ENCODE results near the gene MYO18A.
A peak's percentile ranks its signal among the peaks of the same experiment; 100 is the strongest.
"Not testable (repeated sequence)": the region's sequence is repeated elsewhere in the genome, so short reads cannot be mapped to it uniquely, and the experiment has no call there.

Gene MYO18A

DNA sequence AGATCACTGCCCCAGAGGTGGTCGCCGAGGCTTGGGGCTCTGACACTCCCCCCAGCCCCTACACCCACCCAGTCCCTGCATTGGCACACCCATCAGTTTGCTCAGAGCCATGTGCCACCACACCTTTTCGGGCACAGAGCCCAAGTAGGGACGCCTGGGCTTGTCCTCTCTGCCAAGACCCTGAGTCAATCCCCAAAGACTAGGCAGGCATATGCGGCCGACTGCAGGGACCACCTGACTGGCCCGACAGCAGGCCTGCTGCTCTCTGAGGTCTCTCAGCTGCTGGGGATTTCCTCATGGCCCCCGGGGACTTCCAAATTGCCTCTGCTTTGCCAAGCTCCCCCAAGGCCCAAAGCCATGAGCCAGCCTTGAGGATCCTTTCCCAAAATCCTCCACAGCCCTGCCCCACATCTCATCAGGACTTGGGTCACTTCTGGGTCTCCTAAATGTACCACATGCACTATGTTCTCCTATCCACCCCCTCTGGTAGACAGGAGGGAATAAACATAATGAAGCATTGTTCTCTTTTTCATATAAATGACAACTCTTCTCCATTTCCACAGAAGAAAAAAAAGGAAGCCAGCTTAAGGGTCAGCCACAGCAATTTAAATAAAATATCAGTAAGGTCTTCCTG lies 30.6 kb downstream of the MYO18A start:
- H3K4me1 Mint-ChIP-seq: peaks cover 46% of the 10 kb centered on the region
- H3K27ac Mint-ChIP-seq: peak overlapping the region; percentile 76
- H3K4me3 Mint-ChIP-seq: peak overlapping the region; percentile 79
- no peaks in the 10 kb centered on the region for H3K9me3 Mint-ChIP-seq
- H3K27me3 Mint-ChIP-seq: no peaks in the 10 kb centered on the region
- H3K36me3 Mint-ChIP-seq: no peaks in the 10 kb centered on the region

DNA sequence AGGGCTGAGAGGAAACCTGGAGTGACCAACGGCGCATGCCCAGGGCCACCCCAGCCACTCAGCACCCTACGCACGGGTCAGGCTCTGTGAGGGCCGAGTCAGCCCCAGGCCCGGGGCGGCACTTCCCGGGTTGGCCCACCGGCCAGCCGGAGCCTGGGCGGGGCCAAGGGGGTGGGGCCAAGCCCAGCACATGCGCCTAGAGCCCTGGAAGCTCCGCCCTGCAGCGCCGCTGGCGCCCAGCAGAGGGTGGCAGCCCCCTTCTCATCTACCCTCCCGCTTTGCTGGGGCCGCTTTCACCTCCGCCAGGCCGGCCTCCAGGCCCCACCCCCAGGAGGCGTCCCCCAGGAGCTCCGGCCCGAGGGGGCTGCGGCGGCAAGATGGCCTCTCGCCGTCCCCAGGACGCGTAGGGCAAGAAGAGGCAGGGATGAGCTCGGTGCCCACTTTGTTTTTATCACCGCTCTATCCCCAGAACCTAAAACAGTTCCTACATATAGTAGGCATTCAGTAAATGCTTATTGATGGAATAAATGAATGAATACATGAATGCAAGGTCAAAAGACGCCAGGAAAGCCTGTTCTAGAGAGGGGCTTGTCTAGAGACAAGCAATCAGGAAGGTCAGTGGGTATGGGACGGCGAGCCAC lies 31.3 kb downstream of the MYO18A start:
- H3K4me1 Mint-ChIP-seq: peaks cover 50% of the 10 kb centered on the region
- H3K9me3 Mint-ChIP-seq: no peaks in the 10 kb centered on the region
- peak overlapping the region; percentile 76 for H3K27ac Mint-ChIP-seq
- H3K27me3 Mint-ChIP-seq: no peaks in the 10 kb centered on the region
- H3K4me3 Mint-ChIP-seq: peak overlapping the region; percentile 79
- no peaks in the 10 kb centered on the region for H3K36me3 Mint-ChIP-seq

DNA sequence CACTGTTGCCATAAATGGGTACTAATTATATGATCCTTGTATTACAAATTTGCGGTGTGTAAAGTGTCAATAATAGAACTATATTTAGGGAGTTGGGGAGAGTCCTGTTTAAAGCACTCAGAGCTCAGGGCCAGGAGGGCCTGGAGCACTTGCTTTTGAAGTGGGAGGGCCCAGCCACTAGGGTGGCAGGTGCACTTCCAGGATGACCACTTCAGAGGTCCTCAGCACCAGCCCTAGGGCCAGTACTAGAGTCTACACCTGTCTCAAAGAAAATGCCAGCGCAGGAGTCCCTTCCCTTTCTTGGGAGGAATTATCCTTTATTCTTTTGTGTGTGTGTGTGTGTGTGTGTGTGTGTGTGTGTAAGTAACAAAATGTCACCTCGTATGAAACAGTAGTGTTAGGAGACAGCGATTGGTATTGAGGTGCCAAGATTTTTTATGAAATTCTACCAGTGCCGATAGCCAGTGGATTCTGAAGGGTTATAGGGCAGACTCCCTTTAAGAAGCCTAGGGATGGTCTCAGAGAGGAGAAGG lies 31.9 kb downstream of the MYO18A start:
- H3K9me3 Mint-ChIP-seq: no peaks in the 10 kb centered on the region
- no peaks in the 10 kb centered on the region for H3K27me3 Mint-ChIP-seq
- H3K27ac Mint-ChIP-seq: peak overlapping the region; percentile 68
- H3K4me3 Mint-ChIP-seq: peak overlapping the region; percentile 69
- H3K4me1 Mint-ChIP-seq: peaks cover 51% of the 10 kb centered on the region
- no peaks in the 10 kb centered on the region for H3K36me3 Mint-ChIP-seq

DNA sequence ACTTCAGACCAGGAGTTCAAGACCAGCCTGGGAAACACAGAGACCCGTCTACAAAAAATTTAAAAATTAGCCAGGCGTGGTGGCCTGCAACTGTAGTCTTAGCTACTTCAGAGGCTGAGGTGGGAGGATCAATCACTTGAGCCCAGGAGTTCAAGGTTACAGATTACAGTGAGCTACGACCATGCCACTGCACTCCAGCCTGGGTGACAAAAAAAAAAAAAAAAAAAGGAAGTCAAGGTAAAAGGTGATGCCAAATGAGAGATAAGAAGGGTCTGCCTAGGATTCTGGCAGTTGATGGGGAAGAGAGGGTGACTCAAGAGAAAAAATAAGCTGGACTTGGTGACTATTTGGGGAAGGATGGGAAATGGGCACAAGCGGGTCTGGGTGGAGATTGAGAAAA lies 32.5 kb downstream of the MYO18A start:
- peak overlapping the region; percentile 83 for H3K27ac Mint-ChIP-seq
- no peaks in the 10 kb centered on the region for H3K36me3 Mint-ChIP-seq
- no peaks in the 10 kb centered on the region for H3K27me3 Mint-ChIP-seq
- H3K4me3 Mint-ChIP-seq: peak overlapping the region; percentile 26
- peaks cover 51% of the 10 kb centered on the region for H3K4me1 Mint-ChIP-seq
- H3K9me3 Mint-ChIP-seq: no peaks in the 10 kb centered on the region

DNA sequence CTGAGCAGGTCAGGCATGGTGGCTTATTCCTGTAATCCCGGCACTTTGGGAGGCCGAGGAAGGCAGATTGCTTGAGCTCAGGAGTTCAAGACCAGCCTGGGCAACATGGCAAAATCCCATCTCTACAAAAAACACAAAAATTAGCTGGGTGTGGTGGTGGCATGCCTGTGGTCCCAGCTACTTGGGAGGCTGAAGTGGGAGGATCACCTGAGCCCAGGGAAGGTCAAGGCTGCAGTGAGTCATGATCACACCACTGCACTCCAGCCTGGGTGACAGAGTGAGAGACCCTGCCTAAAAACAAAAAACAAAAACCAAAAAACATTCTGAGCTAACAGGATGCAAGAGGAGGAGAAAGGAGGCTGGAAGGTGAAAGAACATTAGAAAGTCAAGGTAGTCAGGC lies 33.0 kb downstream of the MYO18A start:
- not testable (repeated sequence) for H3K27me3 Mint-ChIP-seq, H3K4me3 Mint-ChIP-seq

DNA sequence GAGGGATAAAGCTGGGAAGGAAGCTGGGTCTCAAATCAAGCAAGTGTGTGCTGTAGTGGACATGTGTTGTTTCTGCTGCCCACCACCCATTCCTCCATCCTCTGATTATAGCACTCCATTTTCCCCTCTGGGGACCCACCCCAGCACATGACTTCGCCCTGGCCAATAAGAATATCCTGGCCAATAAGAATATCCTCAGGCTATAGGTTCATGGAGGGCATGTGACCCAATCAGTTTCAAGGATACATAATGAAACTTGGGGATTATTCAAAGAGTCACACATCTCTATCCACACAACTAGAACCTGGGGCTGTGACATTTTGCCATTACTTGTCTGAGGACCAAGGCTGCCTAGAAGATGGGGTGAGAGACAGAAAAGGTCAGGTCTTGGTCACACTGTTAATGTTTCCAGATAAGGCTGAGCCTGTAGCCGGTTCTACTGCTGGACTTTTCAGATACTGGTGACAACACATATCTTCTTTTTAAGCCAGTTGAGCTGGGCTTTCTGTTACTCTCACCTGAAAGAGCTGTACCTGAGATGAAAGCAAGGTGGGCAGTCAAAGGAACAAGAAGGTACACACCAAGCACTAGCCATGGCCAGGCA lies 33.7 kb downstream of the MYO18A start:
- no peaks in the 10 kb centered on the region for H3K36me3 Mint-ChIP-seq
- H3K9me3 Mint-ChIP-seq: no peaks in the 10 kb centered on the region
- no peak overlapping the region for H3K4me3 Mint-ChIP-seq
- peaks cover 54% of the 10 kb centered on the region for H3K4me1 Mint-ChIP-seq
- H3K27ac Mint-ChIP-seq: peak overlapping the region; percentile 10
- no peaks in the 10 kb centered on the region for H3K27me3 Mint-ChIP-seq

More for the DNA sequence above, 33.0 kb downstream of the MYO18A start:
- not testable (repeated sequence) for H3K9me3 Mint-ChIP-seq, H3K36me3 Mint-ChIP-seq, H3K27ac Mint-ChIP-seq
- peaks cover 51% of the 10 kb centered on the region for H3K4me1 Mint-ChIP-seq

DNA sequence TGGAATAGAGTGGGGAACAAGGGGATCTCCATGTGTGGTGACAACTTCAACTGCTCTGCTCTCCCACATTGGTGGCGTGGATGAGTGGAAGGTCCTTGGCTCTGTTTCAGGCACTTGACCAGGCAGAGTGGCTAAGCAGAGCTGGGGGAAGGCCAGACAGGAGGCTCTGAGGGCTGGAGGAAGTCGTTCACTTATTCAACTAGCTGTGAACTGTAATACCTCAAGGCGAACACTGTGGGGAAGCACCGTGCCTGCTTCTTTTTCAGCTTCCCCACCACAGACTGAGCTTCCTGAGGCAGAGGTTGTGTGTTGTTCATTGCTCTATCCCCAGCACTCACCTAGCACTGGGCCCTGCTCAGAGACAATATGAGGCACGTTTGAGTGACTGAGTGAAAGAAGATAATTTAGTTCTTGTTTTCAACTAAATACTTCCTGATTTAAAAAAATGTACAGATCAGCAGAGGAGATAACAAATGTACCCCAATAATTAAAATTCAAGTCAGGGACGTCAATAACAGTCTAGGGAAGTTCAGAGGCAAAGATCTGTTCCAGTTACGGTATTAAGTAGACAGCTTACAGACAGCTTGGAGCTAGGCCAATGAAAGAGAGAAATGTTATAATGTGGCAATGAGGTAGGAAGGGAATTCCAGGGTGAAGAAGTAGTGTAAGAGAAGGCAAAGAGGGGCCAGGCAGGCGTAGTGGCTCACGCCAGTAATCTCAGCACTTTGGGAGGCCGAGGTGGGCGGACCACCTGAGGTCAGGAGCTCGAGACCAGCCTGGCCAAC lies 34.7 kb downstream of the MYO18A start:
- Mint-ChIP-seq H3K27ac (peak overlapping the region; percentile 94), H3K9me3 (no peaks in the 10 kb centered on the region), H3K4me3 (no peak overlapping the region), H3K4me1 (peaks cover 64% of the 10 kb centered on the region), H3K27me3 (no peaks in the 10 kb centered on the region), H3K36me3 (no peaks in the 10 kb centered on the region)

DNA sequence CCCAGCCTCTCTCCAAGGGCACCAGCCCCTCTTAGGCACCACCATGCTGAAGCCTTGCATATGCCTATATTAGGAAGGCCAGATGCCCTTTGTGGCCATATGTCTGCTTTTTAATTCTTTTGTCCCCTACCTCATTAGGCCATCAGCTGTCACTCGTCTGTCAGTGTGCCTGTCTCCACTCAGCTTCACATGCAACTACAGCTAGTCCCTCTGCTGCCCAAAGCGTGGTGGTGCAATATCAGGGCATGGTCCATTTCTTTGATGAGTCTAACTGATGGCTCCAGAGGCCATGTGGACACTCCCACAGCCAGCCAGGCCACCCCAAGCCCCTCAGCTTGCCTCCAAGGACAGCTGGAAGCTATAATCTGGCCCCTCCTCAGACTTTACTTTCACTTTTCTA lies 36.3 kb downstream of the MYO18A start:
- no peak overlapping the region for H3K4me3 Mint-ChIP-seq
- H3K27ac Mint-ChIP-seq: peak overlapping the region; percentile 75
- peaks cover 64% of the 10 kb centered on the region for H3K4me1 Mint-ChIP-seq
- no peaks in the 10 kb centered on the region for H3K27me3 Mint-ChIP-seq
- H3K9me3 Mint-ChIP-seq: no peaks in the 10 kb centered on the region
- H3K36me3 Mint-ChIP-seq: no peaks in the 10 kb centered on the region

DNA sequence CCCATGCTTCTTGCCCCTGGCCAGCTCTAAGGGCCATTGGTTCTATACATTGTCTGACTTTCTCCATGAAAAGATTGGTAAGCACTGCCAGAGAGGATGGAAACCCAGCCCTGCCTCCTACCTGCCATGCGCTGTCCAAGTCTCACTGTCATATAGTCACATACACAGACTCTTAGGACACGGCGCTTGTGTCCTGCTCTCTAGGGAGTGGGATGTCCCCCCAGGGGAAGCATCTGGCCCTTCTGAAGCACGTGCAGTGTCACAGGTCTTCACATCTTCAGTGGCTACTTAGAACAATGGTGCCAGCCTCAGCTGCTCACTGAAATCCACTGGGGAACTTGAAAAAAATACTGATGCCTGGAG lies 38.7 kb downstream of the MYO18A start:
- H3K27me3 Mint-ChIP-seq: no peaks in the 10 kb centered on the region
- H3K27ac Mint-ChIP-seq: peak overlapping the region; percentile 94
- no peaks in the 10 kb centered on the region for H3K36me3 Mint-ChIP-seq
- H3K4me1 Mint-ChIP-seq: peaks cover 67% of the 10 kb centered on the region
- no peaks in the 10 kb centered on the region for H3K9me3 Mint-ChIP-seq
- H3K4me3 Mint-ChIP-seq: peak overlapping the region; percentile 75

DNA sequence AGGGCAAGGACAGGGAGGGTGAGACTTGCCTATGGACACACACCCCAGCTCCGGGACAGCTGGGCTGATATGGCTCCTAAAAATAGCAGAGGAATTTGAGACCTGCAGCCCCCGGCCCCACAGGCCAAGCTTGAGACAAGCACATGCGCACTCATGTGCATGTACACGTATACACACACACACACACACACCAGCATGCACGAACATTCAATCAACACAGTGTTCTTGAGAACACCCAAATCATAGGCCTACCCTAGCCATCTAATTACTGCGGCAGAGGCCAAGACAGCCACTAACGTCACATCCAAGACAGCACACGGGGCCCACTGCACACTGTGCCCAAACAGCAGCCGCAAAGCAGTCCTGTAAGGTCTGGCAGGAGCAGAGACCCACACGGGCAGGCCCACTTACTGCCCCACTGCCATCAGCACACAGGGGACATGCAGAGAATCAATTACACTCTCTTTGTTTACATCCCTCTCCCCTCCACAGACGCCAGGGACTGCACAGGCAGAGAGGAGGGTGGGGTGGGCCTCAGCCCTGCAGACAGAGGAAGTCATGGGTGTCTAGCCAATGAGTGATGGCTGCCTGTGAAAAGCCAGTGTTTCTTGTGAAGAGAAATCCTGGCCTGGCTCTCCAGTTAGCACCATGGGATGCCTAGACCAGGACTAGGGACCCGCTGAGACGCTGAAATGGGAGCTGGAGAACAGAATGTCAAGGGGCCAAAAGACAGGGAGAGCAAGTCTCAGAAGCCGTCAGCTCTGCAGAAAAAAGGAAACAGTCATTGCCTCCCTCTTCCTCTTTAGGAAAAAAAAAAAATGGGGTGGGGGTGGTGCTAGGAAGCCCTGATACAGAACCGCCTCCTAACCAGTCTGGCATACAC lies 39.3 kb downstream of the MYO18A start:
- Mint-ChIP-seq H3K27me3 (no peaks in the 10 kb centered on the region), H3K9me3 (no peaks in the 10 kb centered on the region), H3K36me3 (no peaks in the 10 kb centered on the region), H3K4me3 (peak overlapping the region; percentile 75), H3K4me1 (peaks cover 68% of the 10 kb centered on the region), H3K27ac (peak overlapping the region; percentile 94)

DNA sequence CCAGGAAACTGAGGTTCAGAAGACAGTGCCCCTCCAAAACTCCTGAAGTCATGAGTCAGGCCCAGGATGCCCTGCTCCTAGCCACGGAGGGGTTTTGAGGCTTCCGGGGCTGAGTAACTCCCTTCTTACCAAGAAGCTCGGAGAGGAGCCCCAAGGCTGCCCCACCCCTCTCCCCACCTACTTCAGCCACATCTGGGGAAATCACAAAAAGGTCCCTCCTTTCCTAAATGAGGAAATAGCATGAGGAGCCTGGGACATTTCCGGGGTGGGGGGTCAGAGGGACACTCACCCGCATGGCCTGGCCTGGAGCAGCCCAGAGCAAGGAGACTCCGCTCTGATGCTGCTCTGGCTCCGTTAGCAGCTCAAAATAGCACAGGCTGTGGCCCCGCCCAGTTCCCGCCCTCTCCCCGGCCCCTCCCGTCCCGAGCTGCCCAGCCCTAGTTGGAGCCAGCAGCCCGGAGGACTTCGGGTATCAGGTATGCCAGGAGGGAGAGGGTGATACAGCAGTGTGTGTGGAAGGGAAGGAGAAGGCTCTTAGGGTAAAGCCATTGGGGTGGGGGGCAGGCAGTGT lies 40.1 kb downstream of the MYO18A start:
- Mint-ChIP-seq H3K4me3 (peak overlapping the region; percentile 75), H3K27me3 (no peaks in the 10 kb centered on the region), H3K36me3 (peaks cover 2% of the 10 kb centered on the region), H3K27ac (peak overlapping the region; percentile 95), H3K4me1 (peaks cover 66% of the 10 kb centered on the region), H3K9me3 (no peaks in the 10 kb centered on the region)

DNA sequence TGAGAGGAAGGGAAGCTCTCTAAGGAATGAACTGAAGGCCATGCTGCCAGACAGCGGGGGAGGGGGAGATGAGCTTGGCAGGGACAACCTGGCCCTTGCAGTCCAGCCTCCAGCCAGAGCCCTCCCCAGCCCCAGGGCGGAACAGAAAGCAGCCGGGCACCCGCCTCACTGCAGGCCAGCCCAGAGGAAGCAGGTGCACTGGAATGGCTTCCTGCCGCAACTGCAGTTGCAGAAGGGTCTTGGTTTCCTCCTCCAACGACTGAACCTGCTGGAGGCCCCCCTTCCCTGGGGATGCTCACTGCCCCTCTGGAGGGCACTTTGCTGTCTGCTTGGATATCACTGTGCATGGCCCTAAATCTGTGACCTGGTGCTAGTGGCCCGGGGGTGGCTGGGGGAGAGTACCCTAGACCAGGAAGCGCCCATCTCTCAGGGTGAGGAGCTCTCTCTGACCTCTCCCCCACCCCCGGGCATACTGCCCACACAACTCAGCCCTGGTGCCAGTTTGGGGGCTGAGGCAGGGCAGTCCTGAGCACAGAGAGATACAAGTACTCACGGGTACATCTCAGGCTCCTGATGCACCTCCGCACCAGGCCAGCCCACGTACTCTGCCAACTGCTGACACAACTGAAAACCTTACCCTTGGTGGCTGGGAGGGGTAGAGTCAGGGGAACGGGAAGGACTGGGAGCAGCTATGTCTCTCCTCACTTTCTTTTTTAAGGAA lies 41.1 kb downstream of the MYO18A start:
- peaks cover 61% of the 10 kb centered on the region for H3K4me1 Mint-ChIP-seq
- no peaks in the 10 kb centered on the region for H3K27me3 Mint-ChIP-seq
- peaks cover 2% of the 10 kb centered on the region for H3K36me3 Mint-ChIP-seq
- H3K27ac Mint-ChIP-seq: peak overlapping the region; percentile 95
- H3K9me3 Mint-ChIP-seq: no peaks in the 10 kb centered on the region
- H3K4me3 Mint-ChIP-seq: peak overlapping the region; percentile 75

DNA sequence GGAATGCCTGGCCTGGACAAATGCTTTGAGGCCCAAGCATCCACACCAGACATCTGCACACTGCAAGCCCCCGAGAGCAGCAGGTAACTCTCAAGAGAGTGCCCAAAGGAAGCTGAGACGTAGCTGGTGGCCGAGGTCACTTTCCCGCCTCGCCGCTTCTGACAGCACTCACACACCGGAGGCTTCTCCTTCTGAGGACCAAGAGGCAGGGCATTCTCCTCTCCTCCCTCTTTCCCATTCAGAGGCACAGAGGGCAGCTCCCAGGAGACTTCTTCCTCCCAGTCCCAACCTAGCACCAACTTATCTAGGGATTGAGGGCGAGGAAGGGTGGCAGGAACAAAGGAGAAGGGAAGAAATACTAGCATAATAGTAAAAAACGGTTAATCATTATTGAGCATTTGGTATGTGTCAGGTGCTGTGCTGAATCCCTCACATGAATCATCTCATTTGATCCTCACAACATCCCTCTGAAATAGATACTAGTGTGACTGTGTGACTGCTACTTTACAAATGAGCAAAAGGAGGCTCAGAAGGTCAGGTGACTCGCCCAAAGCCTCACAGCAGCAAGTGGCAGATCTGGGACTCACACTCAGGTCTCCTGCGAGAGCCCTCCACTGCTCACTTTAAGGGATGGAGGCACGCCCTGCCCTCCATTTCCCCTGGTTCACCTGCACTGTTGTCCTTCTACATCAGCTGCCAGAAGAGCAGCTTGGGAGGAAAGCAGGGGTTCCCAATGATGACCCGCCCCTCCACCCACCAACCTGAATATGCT lies 41.8 kb downstream of the MYO18A start:
- H3K4me3 Mint-ChIP-seq: peak overlapping the region; percentile 75
- peak overlapping the region; percentile 87 for H3K27ac Mint-ChIP-seq
- H3K27me3 Mint-ChIP-seq: no peaks in the 10 kb centered on the region
- peaks cover 2% of the 10 kb centered on the region for H3K36me3 Mint-ChIP-seq
- peaks cover 58% of the 10 kb centered on the region for H3K4me1 Mint-ChIP-seq
- H3K9me3 Mint-ChIP-seq: no peaks in the 10 kb centered on the region

Measured in activated naive CD4-positive, alpha-beta T cell treated with anti-CD3 and anti-CD28 coated beads, Interleukin-2, amount 50 U/mL, for 24 hours (primary cell).